Pancreas (tissue), 10 donors: ENCODE data around the gene IP6K1. TPM values are rescaled to one million over a fixed set of nuclear protein-coding genes. Genes with fewer than 3 reads are reported as not detected.
A peak's percentile ranks its signal among the peaks of the same experiment; 100 is the strongest.

Source experiments
- ATAC-seq, 4 donors: fragments of 200-7000 bp; cut with Tn5 transposase; one replicate each; pipeline versions ENCODE4 v1.8.0 to v1.9.1; 2020; ENCODE audit warnings: mild to moderate bottlenecking in 4 of 4, moderate library complexity in 4 of 4
- DNase-seq, 6 donors: peaks; one replicate each; pipeline ENCODE4 v3.0.0-alpha.2; 2020
- FAIRE-seq: peaks from 2 replicates; lab custom pipeline; 2012; peaks lifted over from hg19 to GRCh38; lab: Jason Lieb, UNC
- H3K27ac ChIP-seq, 4 donors: fragments of 200-600 bp; sonication (generic); 1 replicate in 3 of 4; 2 replicates in 1 of 4; pipeline versions ENCODE4 v1.5.0 to v1.8.0; 2020
- H3K27me3 ChIP-seq, 4 donors: fragments of 200-600 bp; one replicate each; pipeline ENCODE4 v1.8.0; 2021
- H3K36me3 ChIP-seq, 3 donors: fragments of 200-600 bp; sonication (generic) in 1 of 3; one replicate each; pipeline versions ENCODE4 v1.5.0 to v1.8.0; 2020 to 2021
- H3K4me1 ChIP-seq, 3 donors: fragments of 200-600 bp; one replicate each; pipeline ENCODE4 v1.8.0; 2021
- H3K4me3 ChIP-seq, 4 donors: fragments of 200-600 bp; sonication (generic) in 2 of 4; one replicate each; pipeline versions ENCODE4 v1.5.0 to v1.8.0; 2020 to 2021
- H3K9me3 ChIP-seq, 4 donors: fragments of 200-600 bp; one replicate each; pipeline ENCODE4 v1.8.0; 2021
- CTCF ChIP-seq, 4 donors: fragments of 200-600 bp; sonication (generic) in 3 of 4; IDR thresholded peaks; one replicate each; pipeline versions ENCODE4 v1.5.0 to v1.8.0; 2021; ENCODE audit warnings: antibody characterized with exemption in 4 of 4
- WGBS, 2 donors: extraction: QIAGEN DNeasy Blood & Tissue Kit; methylation state at CpG; one replicate each; pipeline ENCODE4 v1.1.7; 2013; 5-methylcytosine and 5-hydroxymethylcytosine counted together
- intact Hi-C, 3 donors: fragments of 100-400 bp; cut with DNase I; formaldehyde crosslinking; loops; one replicate each; pipeline versions ENCODE4 v1.11.1 to v1.14.2; 2022
- polyA plus RNA-seq, 2 donors: library from polyadenylated mRNA; stranded (reverse); fragments of 200-250 nt; gene quantifications; one replicate each; pipeline ENCODE4 v1.2.3, GENCODE V29; 2013
- total RNA-seq, 6 donors: library from RNA; stranded (reverse); fragmentation: NEBNext Ultra II Directional in 4 of 6; extraction: Animal tissue kit (Norgen Biotek cat#: 25700) in 4 of 6; gene quantifications; one replicate each; pipeline versions ENCODE4 v1.2.1 to v1.2.4, GENCODE V29; 2021 to 2023
- donor health status: healthy with polysubstance abuse.
- donor health status: DM: no; HTN: no; CAD: no; lungs with moderate emphysema.
- donor health status: DM: no; HTN: no; CAD: no.
- donor health status: control.
- donor health status: control.
- donor health status: Bipolar disorder and iron deficiency.
- donor health status: DM: yes; HTN: yes; CAD: no.
- donor health status: DM: no; HTN: no; CAD: no.
- donor health status: DM: no; HTN: no; CAD: no.
- donor health status: DM: yes; HTN: yes; CAD: no.

IP6K1 gene
- total and polyA plus RNA-seq, 8 donors = 11.2 to 28.5 (median 15.2) TPM

DNA sequence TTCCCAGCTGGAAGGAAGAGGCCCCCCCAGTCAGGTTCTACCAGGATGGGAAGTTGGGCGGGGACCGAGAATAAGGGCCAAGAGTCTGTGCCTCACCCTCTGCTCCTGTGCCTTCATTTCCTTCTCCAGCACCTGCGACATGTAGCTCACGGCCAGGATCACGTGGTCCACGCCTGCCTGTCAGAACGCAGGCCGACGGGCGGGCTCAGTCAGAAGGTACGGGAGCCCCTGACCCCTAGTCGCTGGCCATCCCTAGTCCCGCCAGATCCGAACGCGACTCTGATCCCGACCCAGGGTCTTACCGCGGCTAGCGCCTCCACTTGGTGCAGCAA lies 63.1 kb downstream of the IP6K1 start:
- peak; percentile 76 to 94 (median 83) for DNase-seq
- no peak for FAIRE-seq
- peak; percentile 49 to 63 (median 56) for ATAC-seq
- no peak for TF ChIP-seq CTCF (IDR thresholded peaks at IDR 0.05)
- intact Hi-C loops = no loop called here
- H3K9me3 ChIP-seq = no peaks in the 10 kb centered on the region
- peaks cover 0 to 20% (median 10%) of the 10 kb centered on the region in 3 donors for H3K36me3 ChIP-seq
- H3K4me1 ChIP-seq = peaks cover 4 to 17% (median 10%) of the 10 kb centered on the region in 3 donors
- H3K4me3 ChIP-seq = peak overlapping the region; percentile 90 to 100 (median 98)
- 0% methylated on average over 20 of the region's 20 CpGs for WGBS, 2 donors
- H3K27me3 ChIP-seq = no peaks in the 10 kb centered on the region
- peak overlapping the region; percentile 94 to 100 (median 98) for H3K27ac ChIP-seq

DNA sequence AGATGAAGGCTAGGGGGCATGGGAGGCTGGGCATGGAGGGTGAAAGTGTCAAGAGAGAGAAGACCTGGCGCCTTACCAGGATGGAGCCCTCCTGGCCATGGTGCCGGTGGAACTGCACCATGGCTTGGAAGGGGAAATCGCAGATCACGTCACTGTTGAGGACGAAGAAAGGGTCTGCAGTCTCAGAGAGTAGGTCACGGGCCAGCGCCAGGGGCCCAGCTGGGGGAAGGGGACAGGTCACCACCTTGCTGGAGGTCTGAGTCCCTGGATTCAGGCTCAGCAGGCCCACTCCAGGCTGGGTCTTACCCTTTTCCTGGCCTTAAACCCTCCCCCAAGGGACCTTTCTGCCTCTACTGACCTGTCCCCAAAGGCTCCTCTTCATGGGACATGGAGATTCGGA lies 63.4 kb downstream of the IP6K1 start:
- ATAC-seq (no peak), DNase-seq (peak in 4 of 6 donors; percentile 44 to 80 (median 66)), FAIRE-seq (no peak)
- WGBS, 2 donors = 29 to 39% methylated on average over 8 of the region's 8 CpGs
- Histone ChIP-seq H3K27me3 (no peaks in the 10 kb centered on the region), H3K36me3 (peaks cover 0 to 20% (median 10%) of the 10 kb centered on the region in 3 donors), H3K27ac (peak overlapping the region; percentile 94 to 100 (median 98)), H3K4me3 (peak overlapping the region; percentile 90 to 100 (median 98)), H3K4me1 (peaks cover 4 to 17% (median 10%) of the 10 kb centered on the region in 3 donors), H3K9me3 (no peaks in the 10 kb centered on the region)
- TF ChIP-seq CTCF (IDR thresholded peaks at IDR 0.05) = no peak
- intact Hi-C loops = no loop called here

DNA sequence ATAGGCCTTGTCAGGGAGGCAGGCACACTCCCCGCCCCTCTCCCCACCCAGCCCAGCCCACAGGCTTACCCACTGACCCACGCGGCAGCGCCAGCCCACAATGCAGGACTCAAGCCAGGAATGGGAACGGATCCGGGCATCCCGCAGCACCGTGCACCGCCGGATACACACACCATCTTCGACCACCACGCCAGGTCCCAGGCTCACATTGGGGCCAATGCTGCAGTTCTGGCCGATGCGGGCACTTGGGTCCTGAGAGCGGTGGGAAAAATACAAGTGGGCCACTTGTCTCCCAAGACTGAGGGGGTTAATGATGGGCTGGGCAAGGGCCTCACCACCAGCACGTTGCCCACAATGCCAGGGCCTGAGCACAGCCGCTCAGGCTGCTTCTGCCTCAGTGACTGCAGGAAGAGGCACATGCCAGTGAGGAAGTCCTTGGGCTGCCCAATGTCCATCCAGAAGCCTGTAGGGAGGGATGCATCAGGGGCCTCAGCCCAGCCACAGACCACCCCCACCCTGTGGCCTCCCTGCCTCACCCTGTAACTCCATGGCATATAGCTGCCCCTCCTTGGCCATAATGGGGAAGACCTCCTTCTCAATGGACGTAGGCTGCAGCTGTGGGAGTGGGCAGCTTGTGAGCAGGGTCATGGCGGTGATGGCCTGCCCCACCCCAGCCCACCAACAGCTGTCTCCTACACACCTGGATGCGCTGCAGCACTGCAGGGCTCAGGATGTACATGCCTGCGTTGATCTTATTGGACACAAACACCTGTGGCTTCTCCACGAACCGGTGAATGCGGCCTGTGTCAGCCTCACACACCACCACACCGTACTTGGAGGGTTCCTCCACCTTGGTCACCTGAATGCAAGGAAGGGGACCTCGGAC lies 64.2 kb downstream of the IP6K1 start:
- Histone ChIP-seq H3K27ac (peak overlapping the region in 1 of 4 donors; percentile 99), H3K4me1 (peaks cover 4 to 17% (median 10%) of the 10 kb centered on the region in 3 donors), H3K36me3 (peaks cover 0 to 17% (median 8%) of the 10 kb centered on the region in 3 donors), H3K27me3 (no peaks in the 10 kb centered on the region), H3K4me3 (peak overlapping the region in 3 of 4 donors; percentile 96 to 100 (median 100)), H3K9me3 (no peaks in the 10 kb centered on the region)
- FAIRE-seq (no peak), DNase-seq (peak in 3 of 6 donors; percentile 55 to 65 (median 57)), ATAC-seq (no peak)
- WGBS, 2 donors = 55% methylated on average over 26 of the region's 26 CpGs
- TF ChIP-seq CTCF (IDR thresholded peaks at IDR 0.05) = no peak
- intact Hi-C loops = no loop called here

- ATAC-seq (no peak), FAIRE-seq (no peak)
- intact Hi-C loops = no loop called here
These were observed 64.8 kb downstream of the IP6K1 start for GRCh38 chr3:49721596-49721895.

More at GRCh38 chr3:49721596-49721895, 64.8 kb downstream of the IP6K1 start:
- DNase-seq = no peak
- no peaks in the 10 kb centered on the region for H3K9me3 ChIP-seq
- no peak overlapping the region for H3K27ac ChIP-seq
- H3K27me3 ChIP-seq = no peaks in the 10 kb centered on the region
- WGBS, 2 donors = 51 to 56% methylated on average over 9 of the region's 9 CpGs
- H3K4me1 ChIP-seq = peaks cover 4 to 17% (median 8%) of the 10 kb centered on the region in 3 donors
- H3K4me3 ChIP-seq = peak overlapping the region in 1 of 4 donors; percentile 100
- TF ChIP-seq CTCF (IDR thresholded peaks at IDR 0.05) = no peak
- H3K36me3 ChIP-seq = peaks cover 0 to 11% (median 5%) of the 10 kb centered on the region in 3 donors
